ENCODE results near the gene MZB1.

DNA sequence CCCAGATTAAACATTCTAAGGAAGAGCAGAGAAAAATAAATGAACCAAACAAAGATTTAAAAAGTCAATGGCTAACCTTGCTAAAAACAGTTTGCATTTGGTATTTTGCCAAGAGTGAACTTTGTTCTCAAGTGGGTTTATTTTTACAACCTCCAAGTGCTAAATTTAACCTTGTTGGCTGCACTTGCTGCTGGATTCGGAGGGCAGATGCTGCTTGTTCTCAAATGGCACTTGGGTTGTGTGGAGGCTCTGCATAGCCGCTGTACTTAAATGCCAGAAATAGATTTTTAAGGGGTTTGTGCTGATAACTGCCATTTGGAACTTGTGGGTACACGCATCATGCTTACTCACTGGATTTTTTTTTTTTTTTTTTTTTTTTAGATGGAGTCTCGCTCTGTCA, 27.5 kb upstream of the MZB1 start:
- TF ChIP-seq, protein P1, sequence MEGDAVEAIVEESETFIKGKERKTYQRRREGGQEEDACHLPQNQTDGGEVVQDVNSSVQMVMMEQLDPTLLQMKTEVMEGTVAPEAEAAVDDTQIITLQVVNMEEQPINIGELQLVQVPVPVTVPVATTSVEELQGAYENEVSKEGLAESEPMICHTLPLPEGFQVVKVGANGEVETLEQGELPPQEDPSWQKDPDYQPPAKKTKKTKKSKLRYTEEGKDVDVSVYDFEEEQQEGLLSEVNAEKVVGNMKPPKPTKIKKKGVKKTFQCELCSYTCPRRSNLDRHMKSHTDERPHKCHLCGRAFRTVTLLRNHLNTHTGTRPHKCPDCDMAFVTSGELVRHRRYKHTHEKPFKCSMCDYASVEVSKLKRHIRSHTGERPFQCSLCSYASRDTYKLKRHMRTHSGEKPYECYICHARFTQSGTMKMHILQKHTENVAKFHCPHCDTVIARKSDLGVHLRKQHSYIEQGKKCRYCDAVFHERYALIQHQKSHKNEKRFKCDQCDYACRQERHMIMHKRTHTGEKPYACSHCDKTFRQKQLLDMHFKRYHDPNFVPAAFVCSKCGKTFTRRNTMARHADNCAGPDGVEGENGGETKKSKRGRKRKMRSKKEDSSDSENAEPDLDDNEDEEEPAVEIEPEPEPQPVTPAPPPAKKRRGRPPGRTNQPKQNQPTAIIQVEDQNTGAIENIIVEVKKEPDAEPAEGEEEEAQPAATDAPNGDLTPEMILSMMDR (IDR thresholded peaks at IDR 0.05 in 8 of 11, conservative IDR thresholded peaks at IDR 0.05 in 3 of 11) = no peak
- no peak for TF ChIP-seq POLR2A (IDR thresholded peaks at IDR 0.05)
